ENCODE measurements around the gene YWHAG. TPM values are rescaled to one million over a fixed set of nuclear protein-coding genes. Genes with fewer than 3 reads are reported as not detected.
A peak's percentile ranks its signal among the peaks of the same experiment; 100 is the strongest.

Gene YWHAG
- total RNA-seq, 1 donor from 2014 or later, result 650 TPM

GRCh38 chr7:76325092-76325491, 33.7 kb downstream of the YWHAG start:
- H3K36me3 Mint-ChIP-seq (ENCODE audit: unreplicated experiment), result peaks cover 6% of the 10 kb centered on the region
- no peak for TF ChIP-seq CTCF (IDR thresholded peaks at IDR 0.05; ENCODE audit: partially characterized antibody, unreplicated experiment)
- H3K4me1 Mint-ChIP-seq (ENCODE audit: low read depth, unreplicated experiment), result peaks cover 21% of the 10 kb centered on the region
- H3K4me3 Mint-ChIP-seq (ENCODE audit: unreplicated experiment), result no peak overlapping the region
- DNase-seq, result no peak
- H3K9me3 Mint-ChIP-seq (ENCODE audit: unreplicated experiment), result peaks cover 24% of the 10 kb centered on the region
- no peak overlapping the region for H3K27ac Mint-ChIP-seq (ENCODE audit: unreplicated experiment)
- peaks cover 9% of the 10 kb centered on the region for H3K27me3 Mint-ChIP-seq (ENCODE audit: unreplicated experiment)

- H3K27me3 Mint-ChIP-seq (ENCODE audit: unreplicated experiment), result peaks cover 8% of the 10 kb centered on the region
- H3K9me3 Mint-ChIP-seq (ENCODE audit: unreplicated experiment), result peaks cover 27% of the 10 kb centered on the region
- peak; percentile 48 for TF ChIP-seq CTCF (IDR thresholded peaks at IDR 0.05; ENCODE audit: partially characterized antibody, unreplicated experiment)
- H3K4me3 Mint-ChIP-seq (ENCODE audit: unreplicated experiment), result peak overlapping the region; percentile 93
- H3K36me3 Mint-ChIP-seq (ENCODE audit: unreplicated experiment), result no peaks in the 10 kb centered on the region
- peaks cover 16% of the 10 kb centered on the region for H3K4me1 Mint-ChIP-seq (ENCODE audit: low read depth, unreplicated experiment)
- peak; percentile 77 for DNase-seq
- H3K27ac Mint-ChIP-seq (ENCODE audit: unreplicated experiment), result peak overlapping the region; percentile 99
Measured at GRCh38 chr7:76318488-76319353, 40.1 kb downstream of the YWHAG start.

- Mint-ChIP-seq H3K4me1 (ENCODE audit: low read depth, unreplicated experiment) (peaks cover 16% of the 10 kb centered on the region), H3K4me3 (ENCODE audit: unreplicated experiment) (peak overlapping the region; percentile 93), H3K27me3 (ENCODE audit: unreplicated experiment) (peaks cover 7% of the 10 kb centered on the region), H3K36me3 (ENCODE audit: unreplicated experiment) (no peaks in the 10 kb centered on the region), H3K9me3 (ENCODE audit: unreplicated experiment) (peaks cover 25% of the 10 kb centered on the region), H3K27ac (ENCODE audit: unreplicated experiment) (peak overlapping the region; percentile 99)
- no peak for TF ChIP-seq CTCF (IDR thresholded peaks at IDR 0.05; ENCODE audit: partially characterized antibody, unreplicated experiment)
- peak; percentile 96 for DNase-seq
Measured at GRCh38 chr7:76317782-76318487, 40.9 kb downstream of the YWHAG start.

DNA sequence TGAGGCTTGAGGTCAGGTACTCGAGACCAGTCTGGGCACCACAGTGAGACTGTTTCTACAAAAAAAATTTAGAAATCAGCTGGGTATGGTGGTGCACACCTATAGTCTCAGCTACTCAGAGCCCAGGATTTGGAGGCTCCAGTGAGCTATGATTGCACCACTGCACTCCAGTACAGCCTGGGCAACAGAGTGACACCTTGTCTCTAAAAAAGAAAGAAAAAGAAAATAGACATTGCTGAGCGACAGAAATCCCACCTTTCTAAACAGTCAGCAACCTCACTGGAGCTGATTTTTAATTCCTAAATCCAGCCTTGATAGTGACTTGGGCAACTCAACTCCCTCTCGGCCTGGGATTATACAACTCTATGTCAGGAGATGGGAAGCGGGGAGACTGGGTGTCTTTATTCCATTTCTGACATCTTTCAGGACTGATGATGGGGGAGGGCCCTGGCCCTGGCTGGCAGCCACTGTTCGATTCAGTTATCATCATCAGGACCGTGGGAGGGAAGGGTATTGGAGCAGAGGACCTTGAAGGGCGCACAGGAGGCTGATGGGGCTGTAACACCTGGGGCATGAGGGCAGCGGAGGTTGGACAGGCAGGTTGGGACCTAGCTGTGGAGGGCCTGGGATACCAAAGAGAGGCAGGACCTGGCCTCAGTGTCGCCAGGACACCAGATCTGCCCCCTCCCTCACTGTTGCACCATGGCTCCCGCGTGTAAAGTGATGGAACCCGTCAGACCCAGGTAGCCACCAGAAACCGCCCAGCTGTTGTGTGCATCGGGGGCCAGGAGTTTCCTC, 41.6 kb downstream of the YWHAG start:
- DNase-seq, result no peak
- no peaks in the 10 kb centered on the region for H3K36me3 Mint-ChIP-seq (ENCODE audit: unreplicated experiment)
- peak overlapping the region; percentile 93 for H3K4me3 Mint-ChIP-seq (ENCODE audit: unreplicated experiment)
- peaks cover 17% of the 10 kb centered on the region for H3K4me1 Mint-ChIP-seq (ENCODE audit: low read depth, unreplicated experiment)
- no peak for TF ChIP-seq CTCF (IDR thresholded peaks at IDR 0.05; ENCODE audit: partially characterized antibody, unreplicated experiment)
- peaks cover 21% of the 10 kb centered on the region for H3K9me3 Mint-ChIP-seq (ENCODE audit: unreplicated experiment)
- peak overlapping the region; percentile 99 for H3K27ac Mint-ChIP-seq (ENCODE audit: unreplicated experiment)
- peaks cover 7% of the 10 kb centered on the region for H3K27me3 Mint-ChIP-seq (ENCODE audit: unreplicated experiment)
